Caco-2 (cell line): ENCODE measurements around the gene MAS1L. TPM values are rescaled to one million over a fixed set of nuclear protein-coding genes. Genes with fewer than 3 reads are reported as not detected.

ENCODE experiments used
- BruUV-seq: library from RNA; stranded (reverse); fragments of 400-500 nt; replicated peaks from 2 replicates; lab custom pipeline; 2021; lab: Mats Ljungman, UMichigan
- CTCF ChIA-PET: fragments of 300-600 bp; sonication (Branson Sonifier 250); formaldehyde crosslinking; loops from one replicate; lab custom pipeline; 2022; ENCODE audit warnings: antibody characterized with exemption; lab: Charles Lee
- POLR2A ChIA-PET: fragments of 300-600 bp; sonication (Branson Sonifier 250); formaldehyde crosslinking; loops from one replicate; lab custom pipeline; 2022; ENCODE audit warnings: antibody characterized with exemption; lab: Charles Lee
- DNase-seq, 2 experiments: peaks; one replicate each; pipeline versions ENCODE4 v3.0.0 to v3.0.0-alpha.2; 2020 to 2022
- H3K27me3 ChIP-seq: replicated peaks from 2 replicates; pipeline ENCODE4 v1.6.0; 2011; ENCODE audit warnings: low read length; ENCODE audit not compliant: control insufficient read depth, insufficient read depth
- H3K36me3 ChIP-seq: 2 replicates; pipeline ENCODE4 v1.5.1; 2011; ENCODE audit warnings: low read length; ENCODE audit not compliant: control insufficient read depth, insufficient read depth
- H3K4me1 ChIP-seq: fragments of 250-450 bp; sonication (Bioruptor Pico); 2 replicates; pipeline ENCODE4 v1.5.1; 2020; ENCODE audit warnings: mild to moderate bottlenecking
- H3K4me3 ChIP-seq: 2 replicates; pipeline ENCODE4 v1.5.1; 2011; ENCODE audit warnings: low read depth, mild to moderate bottlenecking, control low read depth, low read length
- H3K9me3 ChIP-seq: fragments of 250-450 bp; sonication (Bioruptor Pico); 2 replicates; pipeline ENCODE4 v1.5.1; 2020; ENCODE audit warnings: mild to moderate bottlenecking, moderate library complexity
- H3K27ac Mint-ChIP-seq: one replicate; pipeline ENCODE4 v1.8.0; 2022; ENCODE audit warnings: mixed read lengths; ENCODE audit not compliant: unreplicated experiment
- H3K27me3 Mint-ChIP-seq: one replicate; pipeline ENCODE4 v1.8.0; 2022; ENCODE audit warnings: mixed read lengths; ENCODE audit not compliant: insufficient read depth, unreplicated experiment
- H3K36me3 Mint-ChIP-seq: one replicate; pipeline ENCODE4 v1.8.0; 2022; ENCODE audit warnings: mild to moderate bottlenecking, mixed read lengths; ENCODE audit not compliant: insufficient read depth, unreplicated experiment
- H3K4me1 Mint-ChIP-seq: one replicate; pipeline ENCODE4 v1.8.0; 2022; ENCODE audit warnings: low read depth, mixed read lengths; ENCODE audit not compliant: unreplicated experiment
- H3K4me3 Mint-ChIP-seq: one replicate; pipeline ENCODE4 v1.8.0; 2022; ENCODE audit warnings: mild to moderate bottlenecking, moderate library complexity, mixed read lengths; ENCODE audit not compliant: unreplicated experiment
- H3K9me3 Mint-ChIP-seq: one replicate; pipeline ENCODE4 v1.8.0; 2022; ENCODE audit warnings: mixed read lengths; ENCODE audit not compliant: unreplicated experiment
- CTCF ChIP-seq, 2 experiments: fragments of 200-600 bp in 1 of 2; IDR thresholded peaks; 1 replicate in 1 of 2; 2 replicates in 1 of 2; pipeline versions ENCODE4 v1.5.1 to v1.8.0; 2011 to 2022; ENCODE audit warnings: antibody characterized with exemption in 1 of 2, control low read depth in 1 of 2, inconsistent platforms in 1 of 2, low read depth in 1 of 2, low read length in 1 of 2, mild to moderate bottlenecking in 1 of 2, moderate library complexity in 1 of 2; ENCODE audit not compliant: insufficient read depth in 1 of 2, severe bottlenecking in 1 of 2, unreplicated experiment in 1 of 2
- intact Hi-C: fragments of 100-400 bp; cut with micrococcal nuclease; formaldehyde crosslinking; loops from one replicate; pipeline ENCODE4 v1.10.0; 2022; ENCODE audit not compliant: unreplicated experiment
- total RNA-seq: library from RNA; stranded (reverse); gene quantifications from 2 replicates; pipeline ENCODE4 v1.2.3, GENCODE V29; 2022

The MAS1L gene
- total RNA-seq, 1 experiment from 2014 or later, result not detected

DNA sequence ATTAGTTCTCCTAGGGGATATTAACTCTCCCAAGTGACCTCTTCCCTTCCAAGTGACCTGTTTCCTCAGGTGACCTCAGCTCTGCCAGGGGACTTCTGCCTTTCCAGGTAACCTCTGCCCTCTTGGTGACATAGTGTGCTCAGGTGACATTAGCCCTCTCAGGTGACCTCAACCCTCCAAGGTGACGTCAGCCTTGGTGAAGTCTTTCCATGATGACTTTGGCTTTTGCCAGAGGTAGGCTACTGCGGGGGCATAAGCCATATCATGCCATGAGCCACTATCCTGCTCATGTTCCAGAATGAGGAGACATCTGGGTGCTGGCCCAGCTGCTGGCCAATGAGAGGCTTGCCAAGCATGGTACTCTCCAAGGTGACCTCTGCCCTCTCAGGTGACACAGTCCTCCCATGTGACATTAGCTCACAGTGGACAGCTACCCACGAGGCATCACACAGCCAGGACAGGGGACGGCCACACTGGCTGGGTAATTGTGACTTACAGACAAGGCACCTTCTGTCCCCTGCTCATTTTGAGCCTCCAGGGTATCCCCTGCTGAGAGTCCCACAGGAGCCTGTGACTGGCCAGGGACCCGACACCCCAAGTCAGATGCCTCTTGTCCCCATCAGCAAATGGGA lies 40.7 kb upstream of the MAS1L start:
- no peaks in the 10 kb centered on the region for H3K27me3 ChIP-seq
- ChIA-PET POLR2A (no interaction called here), CTCF (no interaction called here)
- intact Hi-C loops, result no loop called here
- H3K36me3 ChIP-seq, result no peaks in the 10 kb centered on the region
- Mint-ChIP-seq H3K27me3 (peaks cover 5% of the 10 kb centered on the region), H3K9me3 (no peaks in the 10 kb centered on the region), H3K36me3 (no peaks in the 10 kb centered on the region), H3K27ac (no peak overlapping the region), H3K4me3 (no peak overlapping the region), H3K4me1 (no peaks in the 10 kb centered on the region)
- H3K4me1 ChIP-seq, result no peaks in the 10 kb centered on the region
- H3K9me3 ChIP-seq, result peaks cover 4% of the 10 kb centered on the region; the same call in 1 of the 2 replicates
- BruUV-seq, result no TSS peak
- H3K4me3 ChIP-seq, result no peak overlapping the region
- no peak for TF ChIP-seq CTCF (IDR thresholded peaks at IDR 0.05; ENCODE audit: insufficient read depth in 1 of 2, low read depth in 1 of 2, low read length in 1 of 2, severe bottlenecking in 1 of 2, unreplicated experiment in 1 of 2)
- no peak for DNase-seq

- no peaks in the 10 kb centered on the region for H3K36me3 Mint-ChIP-seq
- peaks cover 5% of the 10 kb centered on the region for H3K27me3 Mint-ChIP-seq
- H3K4me3 ChIP-seq, result no peak overlapping the region
- no peak for DNase-seq
- no peak overlapping the region for H3K4me3 Mint-ChIP-seq
- no peak overlapping the region for H3K27ac Mint-ChIP-seq
- CTCF ChIA-PET, result no interaction called here
- POLR2A ChIA-PET, result no interaction called here
- H3K9me3 Mint-ChIP-seq, result peaks cover 8% of the 10 kb centered on the region
- intact Hi-C loops, result no loop called here
- no peaks in the 10 kb centered on the region for H3K4me1 Mint-ChIP-seq
- no TSS peak for BruUV-seq
- H3K36me3 ChIP-seq, result no peaks in the 10 kb centered on the region
- TF ChIP-seq CTCF (IDR thresholded peaks at IDR 0.05; ENCODE audit: insufficient read depth in 1 of 2, low read depth in 1 of 2, low read length in 1 of 2, severe bottlenecking in 1 of 2, unreplicated experiment in 1 of 2), result no peak
- peaks cover 4% of the 10 kb centered on the region; the same call in 1 of the 2 replicates for H3K9me3 ChIP-seq
- H3K27me3 ChIP-seq, result no peaks in the 10 kb centered on the region
- H3K4me1 ChIP-seq, result no peaks in the 10 kb centered on the region
These were observed 39.8 kb upstream of the MAS1L start for GRCh38 chr6:29527564-29527963.

GRCh38 chr6:29527126-29527525 lies 39.4 kb upstream of the MAS1L start:
- H3K27me3 Mint-ChIP-seq, result peaks cover 5% of the 10 kb centered on the region
- no peak for DNase-seq

More at GRCh38 chr6:29527126-29527525, 39.4 kb upstream of the MAS1L start:
- Mint-ChIP-seq H3K4me1 (no peaks in the 10 kb centered on the region), H3K36me3 (no peaks in the 10 kb centered on the region), H3K9me3 (peaks cover 10% of the 10 kb centered on the region), H3K4me3 (no peak overlapping the region), H3K27ac (no peak overlapping the region)
- Histone ChIP-seq H3K9me3 (peaks cover 4% of the 10 kb centered on the region; the same call in 1 of the 2 replicates), H3K4me3 (no peak overlapping the region), H3K27me3 (no peaks in the 10 kb centered on the region), H3K4me1 (no peaks in the 10 kb centered on the region), H3K36me3 (no peaks in the 10 kb centered on the region)
- BruUV-seq, result no TSS peak
- TF ChIP-seq CTCF (IDR thresholded peaks at IDR 0.05; ENCODE audit: insufficient read depth in 1 of 2, low read depth in 1 of 2, low read length in 1 of 2, severe bottlenecking in 1 of 2, unreplicated experiment in 1 of 2), result no peak
- POLR2A ChIA-PET, result no interaction called here
- CTCF ChIA-PET, result no interaction called here
- intact Hi-C loops, result no loop called here
